H1 (cell line): ENCODE data around the gene SYDE1. TPM values are rescaled to one million over a fixed set of nuclear protein-coding genes. Genes with fewer than 3 reads are reported as not detected.

Experiments
- ATF3 ChIP-seq: IDR thresholded peaks from 2 replicates; pipeline ENCODE4 v1.6.1; 2011; ENCODE audit warnings: low read depth, mild to moderate bottlenecking, low read length; ENCODE audit not compliant: insufficient read depth
- BACH1 ChIP-seq: IDR thresholded peaks from 2 replicates; pipeline ENCODE4 v1.6.1; 2012; ENCODE audit warnings: low read length, improper control_type of control experiment
- BRCA1 ChIP-seq: IDR thresholded peaks from 2 replicates; pipeline ENCODE4 v1.6.1; 2012; ENCODE audit warnings: low read depth, low read length, improper control_type of control experiment
- CHD2 ChIP-seq: IDR thresholded peaks from 2 replicates; pipeline ENCODE4 v1.6.1; 2012; ENCODE audit warnings: low read length, improper control_type of control experiment
- E2F6 ChIP-seq: IDR thresholded peaks from 2 replicates; pipeline ENCODE4 v1.6.1; 2012; ENCODE audit warnings: inconsistent platforms
- EZH2 ChIP-seq: fragments of 200-600 bp; sonication (generic); IDR thresholded peaks from 2 replicates; pipeline ENCODE4 v1.7.1; 2012; ENCODE audit warnings: low read depth, mild to moderate bottlenecking, moderate library complexity, low read length, inconsistent platforms; ENCODE audit not compliant: severe bottlenecking
- GTF2F1 ChIP-seq: IDR thresholded peaks from 2 replicates; pipeline ENCODE4 v1.6.1; 2012; ENCODE audit warnings: low read depth, low read length, improper control_type of control experiment, borderline replicate concordance
- HDAC2 ChIP-seq, 2 experiments: fragments of 300-600 bp in 1 of 2; sonication (generic) in 1 of 2; IDR thresholded peaks; 2 replicates each; pipeline ENCODE4 v1.6.1; 2011 to 2012; ENCODE audit warnings: low read depth in 2 of 2, low read length in 2 of 2, mild to moderate bottlenecking in 2 of 2, moderate library complexity in 2 of 2, borderline replicate concordance in 1 of 2, inconsistent platforms in 1 of 2
- KDM1A ChIP-seq: fragments of 200-600, 300-600 bp; sonication (generic); IDR thresholded peaks from 2 replicates; pipeline ENCODE4 v1.7.1; 2016; ENCODE audit warnings: mild to moderate bottlenecking, low read length, borderline replicate concordance
- NRF1 ChIP-seq: IDR thresholded peaks from 2 replicates; pipeline ENCODE4 v1.6.1; 2011; ENCODE audit warnings: mild to moderate bottlenecking, low read depth, low read length, improper control_type of control experiment
- RNF2 ChIP-seq: fragments of 200-900, 300-1000 bp; sonication (generic); IDR thresholded peaks from 2 replicates; pipeline ENCODE4 v1.7.1; 2016; ENCODE audit warnings: borderline replicate concordance, low read depth, mild to moderate bottlenecking, antibody characterized with exemption, low read length; ENCODE audit not compliant: poor library complexity, severe bottlenecking; ENCODE audit errors: missing control alignments
- RXRA ChIP-seq: IDR thresholded peaks from 2 replicates; pipeline ENCODE4 v1.6.1; 2011; ENCODE audit warnings: low read depth, mild to moderate bottlenecking, low read length, moderate library complexity; ENCODE audit not compliant: insufficient read depth
- SIN3A ChIP-seq, 2 experiments: IDR thresholded peaks in 1 of 2; conservative IDR thresholded peaks in 1 of 2; 2 replicates each; pipeline ENCODE4 v1.6.1; 2011 to 2012; ENCODE audit warnings: low read length in 2 of 2, improper control_type of control experiment in 1 of 2, low read depth in 1 of 2, mild to moderate bottlenecking in 1 of 2
- TEAD4 ChIP-seq: IDR thresholded peaks from 2 replicates; pipeline ENCODE4 v1.6.1; 2012; ENCODE audit warnings: low read depth, low read length, inconsistent platforms, mixed read lengths
- polyA plus RNA-seq, 7 experiments: library from polyadenylated mRNA; depleted of rRNA in 3 of 7; stranded (reverse) in 5 of 7; unstranded in 2 of 7; fragments of >200 nt in 5 of 7; fragments of 200-250 nt in 2 of 7; gene quantifications; 1 replicate in 5 of 7; 2 replicates in 1 of 7; 4 replicates in 1 of 7; pipeline versions ENCODE4 v1.2.1 to v1.2.3, GENCODE V29; 2011 to 2013; ENCODE audit warnings: missing spikeins in 2 of 7, mixed read lengths in 2 of 7
- total RNA-seq: library from RNA; stranded (reverse); fragmentation: NEBNext Ultra II Directional; extraction: Animal tissue kit (Norgen Biotek cat#: 25700); gene quantifications from 2 replicates; pipeline ENCODE4 v1.2.1, GENCODE V29; 2021

SYDE1 gene
- total and polyA plus RNA-seq, 2 of the 8 experiments (the other 6 are each of a cell fraction or from before 2014, with no cell fraction given): 12.0 to 16.8 TPM

- TF ChIP-seq E2F6 (no peak), CHD2 (no peak), HDAC2 (IDR thresholded peaks at IDR 0.05; ENCODE audit: borderline replicate concordance in 1 of 2, low read depth in 2 of 2, low read length in 2 of 2) (no peak), NRF1 (no peak), ATF3 (no peak), EZH2 (no peak), KDM1A (no peak), RXRA (no peak), BRCA1 (no peak), BACH1 (no peak), SIN3A (conservative IDR thresholded peaks at IDR 0.05 in 1 of 2, IDR thresholded peaks at IDR 0.05 in 1 of 2; ENCODE audit: low read depth in 1 of 2, low read length in 2 of 2) (0 out of 4 replicates have a peak, but pooled peaks of 1 of the 2 experiments have one; percentile 34), GTF2F1 (no peak), RNF2 (no peak), TEAD4 (peak; percentile 96)
These were observed at the start of gene SYDE1 (continued) for GRCh38 chr19:15107061-15108010.
